Upper lobe of left lung (tissue), 6 donors: ENCODE data around the gene PROB1. TPM values are rescaled to one million over a fixed set of nuclear protein-coding genes. Genes with fewer than 3 reads are reported as not detected.

Experiments used
- ATAC-seq, 2 donors: fragments of 200-7000 bp; cut with Tn5 transposase; one replicate each; pipeline ENCODE4 v1.9.1; 2022; ENCODE audit warnings: mild to moderate bottlenecking in 2 of 2, moderate library complexity in 2 of 2; ENCODE audit not compliant: low FRiP score in 2 of 2
- DNase-seq, 2 donors: peaks; one replicate each; pipeline ENCODE4 v3.0.0-alpha.2; 2019 to 2020
- H3K27ac ChIP-seq, 4 donors: fragments of 200-600 bp; sonication (generic); one replicate each; pipeline ENCODE4 v1.5.1; 2016 to 2019
- H3K27me3 ChIP-seq, 4 donors: fragments of 200-600 bp; sonication (generic); one replicate each; pipeline ENCODE4 v1.5.1; 2017 to 2019
- H3K36me3 ChIP-seq, 4 donors: fragments of 200-600 bp; sonication (generic); one replicate each; pipeline ENCODE4 v1.5.1; 2016 to 2019
- H3K4me1 ChIP-seq, 4 donors: fragments of 200-600 bp; sonication (generic); one replicate each; pipeline ENCODE4 v1.5.1; 2018 to 2019
- H3K4me3 ChIP-seq, 4 donors: fragments of 200-600 bp; sonication (generic); one replicate each; pipeline ENCODE4 v1.5.1; 2017 to 2019; ENCODE audit warnings: mild to moderate bottlenecking in 2 of 4, moderate library complexity in 1 of 4
- H3K9me3 ChIP-seq, 4 donors: fragments of 200-600 bp; sonication (generic); one replicate each; pipeline ENCODE4 v1.5.1; 2018 to 2019
- CTCF ChIP-seq, 6 experiments: fragments of 450-650 bp in 4 of 6; fragments of 200-600 bp in 2 of 6; sonication (generic) in 2 of 6; IDR thresholded peaks; one replicate each; pipeline ENCODE4 v1.5.1; 2016 to 2019; ENCODE audit warnings: antibody characterized with exemption in 6 of 6
- EP300 ChIP-seq, 4 donors: sonication (generic); formaldehyde crosslinking; IDR thresholded peaks; one replicate each; pipeline ENCODE4 v1.5.1; 2017; ENCODE audit warnings: antibody characterized with exemption in 4 of 4, control low read depth in 2 of 4
- POLR2A ChIP-seq, 4 donors: fragments of 450-650 bp; IDR thresholded peaks; one replicate each; pipeline ENCODE4 v1.5.1; 2016 to 2017; ENCODE audit warnings: antibody characterized with exemption in 4 of 4, mild to moderate bottlenecking in 2 of 4
- POLR2AphosphoS5 ChIP-seq, 2 donors: sonication (generic); formaldehyde crosslinking; IDR thresholded peaks; one replicate each; pipeline ENCODE4 v1.5.1; 2017; ENCODE audit warnings: antibody characterized with exemption in 2 of 2
- WGBS, 2 donors: methylation state at CpG; one replicate each; pipeline ENCODE4 v1.1.5; 2017 to 2018; 5-methylcytosine and 5-hydroxymethylcytosine counted together
- total RNA-seq, 6 donors: library from RNA; depleted of rRNA in 4 of 6; stranded (reverse); fragments of >200 nt in 4 of 6; gene quantifications; one replicate each; pipeline versions ENCODE4 v1.1.0 to v1.2.1, GENCODE V29; 2016 to 2021
- donor health status: DM: no; HTN: no; CAD: no; lungs with moderate emphysema.
- donor health status: DM: no; HTN: yes; CAD: no; lungs with severe emphysema.

The PROB1 gene
- total RNA-seq, 6 donors from 2014 or later: 0.33 to 2.1 (median 0.95) TPM

- H3K27me3 ChIP-seq: no peaks in the 10 kb centered on the region
- H3K27ac ChIP-seq: no peak overlapping the region
- no peak overlapping the region for H3K4me3 ChIP-seq
- H3K36me3 ChIP-seq: peaks cover 0 to 17% (median 2%) of the 10 kb centered on the region in 4 donors
- H3K9me3 ChIP-seq: no peaks in the 10 kb centered on the region
- ATAC-seq: no peak
- peaks cover 9 to 12% (median 10%) of the 10 kb centered on the region in 4 donors for H3K4me1 ChIP-seq
- 93 to 97% methylated on average over 7 of the region's 7 CpGs for WGBS, 2 donors
- DNase-seq: no peak
- TF ChIP-seq CTCF (IDR thresholded peaks at IDR 0.05) (no peak), EP300 (IDR thresholded peaks at IDR 0.05) (no peak), POLR2AphosphoS5 (IDR thresholded peaks at IDR 0.05) (no peak), POLR2A (IDR thresholded peaks at IDR 0.05) (no peak)
These were observed 13.3 kb upstream of the PROB1 start for GRCh38 chr5:139408191-139408590.

DNA sequence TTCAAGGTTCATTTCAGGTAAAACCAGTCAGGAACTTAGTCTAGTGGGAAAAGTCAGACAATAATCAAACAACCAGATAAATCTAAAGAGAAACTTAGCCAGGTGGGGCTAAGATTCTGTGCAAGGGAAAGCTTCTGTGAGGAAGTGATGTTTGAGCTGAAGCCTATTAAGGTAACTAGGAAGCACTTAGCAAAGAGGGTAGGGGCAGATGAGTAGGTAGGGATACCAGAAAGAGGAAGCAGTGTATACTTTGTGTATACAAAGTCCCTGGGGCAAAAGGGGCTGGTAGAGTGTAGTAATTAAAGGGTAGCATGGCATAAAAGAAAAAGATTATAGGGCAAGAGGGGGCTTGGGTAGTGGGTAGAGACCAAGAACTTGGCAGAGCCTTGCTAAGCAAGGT, 12.6 kb upstream of the PROB1 start:
- Histone ChIP-seq H3K4me3 (no peak overlapping the region), H3K9me3 (no peaks in the 10 kb centered on the region), H3K27ac (no peak overlapping the region), H3K27me3 (no peaks in the 10 kb centered on the region), H3K4me1 (peaks cover 13 to 17% (median 15%) of the 10 kb centered on the region in 4 donors), H3K36me3 (peaks cover 0 to 10% (median 2%) of the 10 kb centered on the region in 4 donors)
- DNase-seq: no peak
- no peak for ATAC-seq
- TF ChIP-seq EP300 (IDR thresholded peaks at IDR 0.05) (no peak), CTCF (IDR thresholded peaks at IDR 0.05) (no peak), POLR2AphosphoS5 (IDR thresholded peaks at IDR 0.05) (no peak), POLR2A (IDR thresholded peaks at IDR 0.05) (no peak)

- Histone ChIP-seq H3K9me3 (no peaks in the 10 kb centered on the region), H3K4me1 (peaks cover 13 to 18% (median 15%) of the 10 kb centered on the region in 4 donors), H3K36me3 (peaks cover 0 to 5% (median 0%) of the 10 kb centered on the region in 4 donors), H3K27me3 (no peaks in the 10 kb centered on the region), H3K27ac (no peak overlapping the region), H3K4me3 (no peak overlapping the region)
- WGBS, 2 donors: 72 to 97% methylated on average over 2 of the region's 2 CpGs
- TF ChIP-seq EP300 (IDR thresholded peaks at IDR 0.05) (no peak), POLR2AphosphoS5 (IDR thresholded peaks at IDR 0.05) (no peak)
- DNase-seq: no peak
- ATAC-seq: no peak
These were observed 12.1 kb upstream of the PROB1 start for GRCh38 chr5:139406963-139407362.

- H3K36me3 ChIP-seq: no peaks in the 10 kb centered on the region
- no peak for TF ChIP-seq EP300 (IDR thresholded peaks at IDR 0.05)
These were observed 9.6 kb upstream of the PROB1 start for GRCh38 chr5:139404484-139404840.

DNA sequence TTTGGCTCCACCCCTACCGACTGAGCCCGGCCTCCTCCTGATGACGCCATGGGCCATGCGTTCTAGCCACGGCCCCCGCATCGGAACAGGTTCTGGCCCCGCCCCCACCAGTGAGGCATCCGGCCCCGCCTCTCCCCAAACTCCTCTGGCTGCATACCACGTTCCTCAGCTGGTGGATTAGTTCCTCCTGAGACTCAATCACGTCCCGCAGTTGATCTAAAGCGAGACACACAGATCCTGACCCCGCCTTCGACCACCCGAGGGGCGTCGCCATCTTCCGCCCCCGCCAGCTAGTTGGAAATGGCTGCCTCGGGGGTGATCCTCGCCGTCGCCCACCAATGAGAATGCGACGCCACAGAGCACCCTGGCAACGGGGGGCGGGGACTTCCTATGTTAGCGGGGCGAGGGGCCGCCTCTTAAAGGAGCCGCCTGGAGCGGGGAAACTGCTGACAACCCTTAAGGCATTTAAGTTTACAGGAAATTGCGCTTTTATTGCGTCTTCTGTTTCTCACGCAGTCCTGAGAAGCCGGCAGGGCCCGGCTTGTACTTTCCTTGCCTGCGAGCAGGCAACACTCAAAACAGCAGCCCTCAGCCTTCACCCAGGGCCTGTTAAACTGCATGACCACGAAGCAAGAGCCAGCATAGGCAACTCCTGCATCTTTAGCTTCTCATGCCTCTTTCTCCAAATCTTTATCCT, 9.0 kb upstream of the PROB1 start, which contains the start of gene SPATA24:
Gene SPATA24, minus strand, starts transcription at position 303 of the 697 bp plus-strand sequence. Its CDS starts 29 bp downstream, at position 274.
- peak in 1 of 6 experiments; percentile 7 for TF ChIP-seq CTCF (IDR thresholded peaks at IDR 0.05)
- no peak for TF ChIP-seq EP300 (IDR thresholded peaks at IDR 0.05)
- peak in 1 of 4 donors; percentile 51 for TF ChIP-seq POLR2A (IDR thresholded peaks at IDR 0.05)
- TF ChIP-seq POLR2AphosphoS5 (IDR thresholded peaks at IDR 0.05): peak; percentile 43 to 71
- Histone ChIP-seq H3K4me1 (peaks cover 13 to 18% (median 15%) of the 10 kb centered on the region in 4 donors), H3K9me3 (no peaks in the 10 kb centered on the region), H3K27me3 (no peaks in the 10 kb centered on the region), H3K4me3 (peak within 1 kb of the TSS; percentile 25 to 62 (median 56)), H3K36me3 (no peaks in the 10 kb centered on the region), H3K27ac (peak within 1 kb of the TSS; percentile 86 to 95 (median 89))
- ATAC-seq (peak; percentile 96 to 98), DNase-seq (peak; percentile 97 to 99)
- WGBS, 2 donors: 0 to 1% methylated on average over 20 to 41 of the region's 41 CpGs

More at GRCh38 chr5:139404484-139404840, 9.6 kb upstream of the PROB1 start:
- Histone ChIP-seq H3K4me3 (peak overlapping the region in 3 of 4 donors; percentile 51 to 62 (median 61)), H3K27me3 (no peaks in the 10 kb centered on the region), H3K9me3 (no peaks in the 10 kb centered on the region), H3K4me1 (peaks cover 13 to 18% (median 15%) of the 10 kb centered on the region in 4 donors), H3K27ac (peak overlapping the region; percentile 86 to 95 (median 89))
- ATAC-seq (no peak), DNase-seq (no peak)
- 54 to 55% methylated on average over 5 of the region's 5 CpGs for WGBS, 2 donors
